ENCODE data around the gene PIM3.

Gene PIM3

GRCh38 chr22:49927483-49928184, 32.9 kb upstream of the PIM3 start:
- in situ Hi-C loops (cut with MboI; ENCODE audit: low sequenced_read_pairs): loop anchor here (25.0 kb wide), 1 partner anchor 285 kb away; the partner anchor contains the start of gene SELENOO

DNA sequence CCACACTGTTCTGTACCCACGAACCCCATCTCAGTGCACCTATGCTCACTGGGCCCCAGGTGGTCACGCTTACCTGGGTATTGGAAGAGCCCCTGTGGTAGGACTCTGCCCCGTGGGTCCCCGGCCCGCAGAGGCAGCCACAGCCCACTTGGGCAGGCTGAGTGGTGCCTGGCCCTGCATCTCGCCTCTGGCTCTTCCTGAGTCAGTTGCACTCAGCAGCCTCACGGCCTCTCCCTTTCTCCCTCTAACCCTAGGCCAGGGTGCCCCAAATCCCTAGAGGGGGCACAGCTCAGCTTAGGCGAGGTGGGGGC, 32.4 kb upstream of the PIM3 start:
- in situ Hi-C loops (cut with MboI; ENCODE audit: low sequenced_read_pairs): loop anchor here (25.0 kb wide), 1 partner anchor 284 kb away; the partner anchor contains the start of gene SELENOO

DNA sequence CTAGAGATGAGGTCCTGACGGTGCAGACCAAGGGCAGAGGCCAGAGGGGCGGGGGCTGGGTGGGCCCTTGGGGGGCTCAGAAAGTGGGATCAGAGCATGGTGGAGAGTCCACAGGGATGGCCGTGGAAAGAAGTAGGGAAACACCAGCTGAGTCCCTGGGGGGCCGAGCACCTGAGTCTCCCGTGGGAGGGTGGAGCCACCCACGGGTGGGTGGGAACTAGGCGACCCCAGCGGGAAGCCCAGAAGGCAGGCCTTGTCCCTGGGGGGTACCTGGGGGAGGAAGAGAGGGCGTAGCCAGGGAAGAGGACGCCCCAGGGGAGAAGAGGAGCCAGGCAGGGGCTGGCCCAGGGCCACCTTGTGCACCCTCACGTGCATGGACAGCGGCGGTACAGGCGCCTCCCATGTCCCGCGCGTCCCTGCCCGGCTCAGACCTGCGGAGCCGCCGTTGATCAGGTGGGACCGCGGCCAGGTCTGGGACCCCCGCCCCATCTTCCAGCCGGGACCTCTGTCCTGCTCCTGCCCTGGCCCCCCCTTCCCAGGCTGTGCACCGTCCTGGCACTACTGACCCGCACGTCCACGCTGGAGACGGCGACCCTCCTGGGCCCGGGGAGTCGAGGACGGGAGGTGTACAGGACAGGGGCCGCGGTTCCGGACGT, 31.9 kb upstream of the PIM3 start:
- in situ Hi-C loops (cut with MboI; ENCODE audit: low sequenced_read_pairs): loop anchor here (25.0 kb wide), 1 partner anchor 284 kb away; the partner anchor contains the start of gene SELENOO

DNA sequence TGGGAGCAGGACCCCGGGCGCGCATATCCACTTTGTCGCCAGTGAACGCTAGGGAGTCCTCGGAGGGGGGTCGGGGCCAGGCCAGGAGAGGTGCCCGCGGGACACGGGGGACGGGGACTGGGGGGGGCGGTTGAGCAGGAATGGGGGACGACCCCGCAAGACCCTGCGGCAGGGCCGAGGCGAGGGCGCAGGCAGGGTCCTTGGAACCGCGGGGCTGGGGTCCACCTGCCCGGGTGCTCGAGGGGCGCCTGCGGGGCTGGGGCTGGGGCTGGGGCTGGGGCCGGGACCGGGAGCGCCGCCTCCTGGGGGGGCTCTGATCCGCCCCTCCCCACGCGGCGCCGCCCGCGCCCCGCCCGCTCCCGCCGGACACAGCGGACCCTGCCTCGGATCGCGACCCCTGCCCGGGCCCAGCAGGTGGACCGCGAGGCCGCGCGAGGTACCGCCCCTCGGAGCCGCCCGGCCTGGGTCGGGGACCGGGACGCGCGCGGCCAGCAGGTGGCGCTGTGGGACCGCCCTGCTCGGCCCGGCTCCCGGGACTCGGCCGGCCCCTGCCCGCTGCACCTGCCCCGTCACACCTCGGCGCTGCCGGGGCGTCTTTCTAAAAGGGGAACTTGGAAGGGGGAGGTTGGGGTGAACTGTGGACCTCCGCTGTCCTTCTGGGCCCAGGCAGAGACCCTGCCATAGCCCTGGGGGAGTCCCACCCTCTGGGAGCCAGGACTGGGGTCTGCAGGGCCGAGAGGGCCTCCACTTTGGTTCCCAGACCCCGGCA, 31.2 kb upstream of the PIM3 start:
- in situ Hi-C loops (cut with MboI; ENCODE audit: low sequenced_read_pairs): loop anchor here (25.0 kb wide), 1 partner anchor 283 kb away; the partner anchor contains the start of gene SELENOO

GRCh38 chr22:49929994-49930575, 30.5 kb upstream of the PIM3 start:
- in situ Hi-C loops (cut with MboI; ENCODE audit: low sequenced_read_pairs): loop anchor here (10.0 to 25.0 kb wide), 2 partner anchors 105 to 282 kb away; partner anchors contain the start of gene SELENOO

- in situ Hi-C loops (cut with MboI; ENCODE audit: low sequenced_read_pairs): loop anchor here (10.0 to 25.0 kb wide), 2 partner anchors 104 to 281 kb away; partner anchors contain the start of gene SELENOO
Observed at GRCh38 chr22:49930596-49931412, 29.8 kb upstream of the PIM3 start.

DNA sequence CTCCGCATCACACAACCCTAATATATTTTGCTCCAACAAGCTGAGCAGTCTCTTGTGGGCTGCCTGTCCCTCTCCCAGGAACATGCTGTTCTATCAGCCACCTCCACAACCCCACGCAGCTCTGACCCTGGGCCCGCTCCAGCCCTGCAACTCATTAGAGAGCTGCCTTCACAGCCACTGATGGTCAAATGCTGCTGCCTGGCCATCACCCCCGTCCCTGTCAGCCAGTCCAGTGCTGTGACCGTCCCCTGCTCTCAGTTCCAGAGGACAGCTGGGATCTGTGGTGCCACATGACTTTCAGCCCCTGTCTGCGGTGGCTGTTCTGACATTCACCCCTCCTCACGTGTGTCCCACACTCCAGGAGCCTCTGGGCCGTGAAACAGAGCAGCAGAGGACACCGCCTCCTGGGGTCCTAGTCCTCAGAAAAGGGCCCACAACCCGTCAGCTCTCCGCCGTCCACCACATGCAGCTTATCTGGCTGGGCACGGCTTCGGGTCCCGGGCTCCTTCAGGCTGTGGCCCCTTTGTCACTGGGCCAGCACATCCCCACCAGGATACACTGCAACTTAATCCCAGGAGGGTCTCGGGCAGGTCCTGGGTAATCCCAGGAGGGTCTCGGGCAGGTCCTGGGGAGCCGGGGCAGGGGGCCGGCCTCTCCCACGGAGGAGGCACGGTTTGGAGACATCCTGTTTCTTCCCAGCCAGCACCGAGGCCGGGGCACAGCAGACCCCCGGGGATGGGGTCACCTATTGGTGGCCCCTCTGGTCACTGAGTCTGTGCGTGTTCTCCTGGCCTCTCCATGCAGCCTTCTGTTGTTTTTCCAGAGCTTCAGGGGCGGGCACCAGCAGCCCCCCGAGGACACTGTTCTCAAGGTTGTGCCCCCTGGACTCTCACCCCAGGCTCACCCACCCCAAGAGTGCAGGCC, 27.1 kb upstream of the PIM3 start:
- in situ Hi-C loops (cut with MboI; ENCODE audit: low sequenced_read_pairs): loop anchor here (10.0 to 25.0 kb wide), 2 partner anchors 101 to 279 kb away; partner anchors contain the start of gene SELENOO

DNA sequence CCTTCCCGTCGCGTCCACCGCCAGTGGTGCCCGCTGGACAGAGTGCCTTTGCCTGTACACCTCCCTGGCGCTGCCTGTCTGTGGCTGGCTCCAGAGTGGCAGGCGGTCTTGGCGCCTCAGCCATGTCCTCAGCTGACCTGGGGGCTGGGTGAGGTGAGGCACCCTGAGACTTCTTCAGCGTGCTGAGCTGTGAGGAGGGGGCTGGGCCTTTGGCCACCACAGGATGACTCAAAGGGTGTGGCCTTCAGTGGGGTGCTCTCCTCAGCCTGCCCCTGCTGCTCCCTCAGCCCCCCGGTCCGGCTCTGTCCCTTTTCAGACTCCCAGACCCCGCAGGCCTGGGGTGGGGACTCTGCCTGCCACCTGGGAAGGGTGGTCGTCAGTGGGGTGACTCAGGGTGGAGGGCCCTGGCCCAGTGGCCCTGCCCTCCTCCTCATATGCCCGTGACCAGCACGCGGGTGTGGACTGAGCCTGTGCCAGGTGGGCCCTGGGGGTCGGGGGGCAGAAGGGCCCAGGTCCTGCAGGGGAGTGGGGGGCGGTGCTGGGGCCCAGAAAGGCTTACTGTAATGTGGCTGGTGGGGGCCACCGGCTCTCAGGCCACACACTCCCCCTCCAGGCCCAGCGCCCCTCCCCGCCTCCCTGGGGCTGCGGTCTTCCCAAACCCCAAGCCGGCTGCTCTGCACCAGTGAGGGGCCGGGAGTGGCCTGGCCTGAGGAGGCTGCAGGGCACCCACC, 26.2 kb upstream of the PIM3 start:
- in situ Hi-C loops (cut with MboI; ENCODE audit: low sequenced_read_pairs): loop anchor here (10.0 to 25.0 kb wide), 2 partner anchors 100 to 278 kb away; partner anchors contain the start of gene SELENOO

GRCh38 chr22:49934891-49935557, 25.5 kb upstream of the PIM3 start:
- in situ Hi-C loops (cut with MboI; ENCODE audit: low sequenced_read_pairs): loop anchor here (10.0 to 25.0 kb wide), 2 partner anchors 100 to 277 kb away; partner anchors contain the start of gene SELENOO

GRCh38 chr22:49935561-49935960, 25.0 kb upstream of the PIM3 start:
- in situ Hi-C loops (cut with MboI; ENCODE audit: low sequenced_read_pairs): loop anchor here (10.0 to 25.0 kb wide), 2 partner anchors 99 to 277 kb away; partner anchors contain the start of gene SELENOO

GRCh38 chr22:49936018-49936972, 24.3 kb upstream of the PIM3 start:
- in situ Hi-C loops (cut with MboI; ENCODE audit: low sequenced_read_pairs): loop anchor here (10.0 to 25.0 kb wide), 2 partner anchors 99 to 276 kb away; partner anchors contain the start of gene SELENOO

GRCh38 chr22:49936973-49937757, 23.4 kb upstream of the PIM3 start:
- in situ Hi-C loops (cut with MboI; ENCODE audit: low sequenced_read_pairs): loop anchor here (10.0 to 25.0 kb wide), 2 partner anchors 98 to 275 kb away; partner anchors contain the start of gene SELENOO

- in situ Hi-C loops (cut with MboI; ENCODE audit: low sequenced_read_pairs): loop anchor here (10.0 to 25.0 kb wide), 2 partner anchors 97 to 274 kb away; partner anchors contain the start of gene SELENOO
Observed at GRCh38 chr22:49937758-49938564, 22.6 kb upstream of the PIM3 start.

- in situ Hi-C loops (cut with MboI; ENCODE audit: low sequenced_read_pairs): loop anchor here (10.0 to 25.0 kb wide), 2 partner anchors 96 to 274 kb away; partner anchors contain the start of gene SELENOO
Observed at GRCh38 chr22:49938565-49939136, 21.9 kb upstream of the PIM3 start.
